SU-DHL-6 (cell line): Measurements from ENCODE around the gene DNAJB14.
A peak's percentile ranks its signal among the peaks of the same experiment; 100 is the strongest.

Source experiments
- H2AFZ ChIP-seq: fragments of 200-600 bp; sonication (generic); 2 replicates; pipeline ENCODE4 v1.6.1; 2014; ENCODE audit warnings: low read depth, mild to moderate bottlenecking, moderate library complexity, mixed read lengths, antibody characterized with exemption, low read length; ENCODE audit not compliant: severe bottlenecking
- H3F3A ChIP-seq: fragments of 200-600 bp; shearing (Covaris generic); 2 replicates; pipeline ENCODE4 v1.6.0; 2016; ENCODE audit warnings: antibody characterized with exemption, mild to moderate bottlenecking; ENCODE audit not compliant: insufficient read depth
- H3K27ac ChIP-seq: fragments of 200-600 bp; sonication (generic); 2 replicates; pipeline ENCODE4 v1.5.1; 2016; ENCODE audit warnings: low read depth, mild to moderate bottlenecking, low read length, moderate library complexity, mixed read lengths
- H3K27me3 ChIP-seq: fragments of 200-600 bp; sonication (generic), shearing (Covaris generic); 2 replicates; pipeline ENCODE4 v1.6.0; 2014; ENCODE audit warnings: mild to moderate bottlenecking, low read length
- H3K36me3 ChIP-seq: fragments of 200-600 bp; sonication (generic); 2 replicates; pipeline ENCODE4 v1.6.1; 2014; ENCODE audit warnings: mild to moderate bottlenecking, low read length, mixed read lengths
- H3K4me2 ChIP-seq: fragments of 300-600, 200-600 bp; shearing (Covaris generic), sonication (generic); 2 replicates; pipeline ENCODE4 v1.6.0; 2014; ENCODE audit warnings: low read length, low read depth, mild to moderate bottlenecking; ENCODE audit not compliant: poor library complexity, severe bottlenecking
- H3K4me3 ChIP-seq: fragments of 200-600 bp; sonication (generic); 2 replicates; pipeline ENCODE4 v1.5.1; 2014; ENCODE audit warnings: antibody characterized with exemption, low read length, mild to moderate bottlenecking, mixed read lengths; ENCODE audit not compliant: insufficient read depth, poor library complexity, severe bottlenecking
- H3K79me2 ChIP-seq: fragments of 200-600 bp; sonication (generic); 2 replicates; pipeline ENCODE4 v1.6.1; 2014; ENCODE audit warnings: mild to moderate bottlenecking, low read length, moderate library complexity; ENCODE audit not compliant: insufficient read depth
- H3K9ac ChIP-seq: fragments of 200-600 bp; sonication (generic); 2 replicates; pipeline ENCODE4 v1.7.0; 2014; ENCODE audit warnings: mild to moderate bottlenecking, low read length
- H3K9me2 ChIP-seq: fragments of 200-600 bp; sonication (generic); replicated peaks from 2 replicates; pipeline ENCODE4 v1.6.1; 2014; ENCODE audit warnings: low read length; ENCODE audit not compliant: insufficient read depth
- H3K9me3 ChIP-seq: fragments of 200-600 bp; sonication (generic); 2 replicates; pipeline ENCODE4 v1.6.1; 2014; ENCODE audit warnings: low read length, mixed read lengths; ENCODE audit not compliant: insufficient read depth
- H4K20me1 ChIP-seq: fragments of 200-600 bp; sonication (generic); 2 replicates; pipeline ENCODE4 v1.6.1; 2014; ENCODE audit warnings: low read depth, mild to moderate bottlenecking, antibody characterized with exemption, low read length, moderate library complexity, mixed read lengths
- CTCF ChIP-seq: fragments of 200-600 bp; sonication (generic); IDR thresholded peaks from one replicate; pipeline ENCODE4 v1.5.1; 2017; ENCODE audit warnings: antibody characterized with exemption, mild to moderate bottlenecking, low read length, moderate library complexity; ENCODE audit not compliant: insufficient read depth, poor library complexity, severe bottlenecking
- EZH2phosphoT487 ChIP-seq: fragments of 200-600 bp; sonication (generic), shearing (Covaris generic); conservative IDR thresholded peaks from 2 replicates; pipeline ENCODE4 v1.6.1; 2018; ENCODE audit warnings: mild to moderate bottlenecking, antibody characterized with exemption, low read length, moderate library complexity, mixed read lengths

The DNAJB14 gene

GRCh38 chr4:99949034-99949998, 2.9 kb upstream of the DNAJB14 start:
- Histone ChIP-seq H3K4me3 (peak overlapping the region; percentile 80), H3K4me2 (peak overlapping the region; percentile 77), H3K27me3 (no peaks in the 10 kb centered on the region), H3K27ac (peak overlapping the region; percentile 92), H3K79me2 (peaks cover 34% of the 10 kb centered on the region), H3F3A (peaks cover 28% of the 10 kb centered on the region), H3K9me2 (no peaks in the 10 kb centered on the region), H3K9me3 (no peaks in the 10 kb centered on the region), H3K9ac (peak overlapping the region; percentile 91), H2AFZ (no peak overlapping the region), H4K20me1 (no peaks in the 10 kb centered on the region), H3K36me3 (peaks cover 12% of the 10 kb centered on the region)
- TF ChIP-seq CTCF (peak; percentile 37), EZH2phosphoT487 (no peak)

GRCh38 chr4:99947608-99948007, 1.2 kb upstream of the DNAJB14 start:
- no peaks in the 10 kb centered on the region for H3K27me3 ChIP-seq
- peaks cover 51% of the 10 kb centered on the region for H3K79me2 ChIP-seq
- peak overlapping the region; percentile 91 for H3K9ac ChIP-seq
- no peak overlapping the region for H2AFZ ChIP-seq
- H3F3A ChIP-seq: peaks cover 28% of the 10 kb centered on the region
- peak overlapping the region; percentile 77 for H3K4me2 ChIP-seq
- H4K20me1 ChIP-seq: no peaks in the 10 kb centered on the region
- peak overlapping the region; percentile 13 for H3K4me3 ChIP-seq
- no peaks in the 10 kb centered on the region for H3K9me3 ChIP-seq
- peak overlapping the region; percentile 92 for H3K27ac ChIP-seq
- H3K9me2 ChIP-seq: no peaks in the 10 kb centered on the region
- TF ChIP-seq EZH2phosphoT487 (no peak), CTCF (no peak)
- H3K36me3 ChIP-seq: peaks cover 12% of the 10 kb centered on the region

- Histone ChIP-seq H3K4me3 (peak overlapping the region; percentile 83), H3K9ac (peak overlapping the region; percentile 91), H3K36me3 (peaks cover 12% of the 10 kb centered on the region), H3F3A (peaks cover 28% of the 10 kb centered on the region), H2AFZ (no peak overlapping the region), H3K9me3 (no peaks in the 10 kb centered on the region), H3K4me2 (peak overlapping the region; percentile 77), H3K9me2 (no peaks in the 10 kb centered on the region), H4K20me1 (no peaks in the 10 kb centered on the region), H3K27me3 (no peaks in the 10 kb centered on the region), H3K27ac (peak overlapping the region; percentile 92), H3K79me2 (peaks cover 56% of the 10 kb centered on the region)
- TF ChIP-seq EZH2phosphoT487 (no peak), CTCF (no peak)
Observed at GRCh38 chr4:99947190-99947578, 766 bp upstream of the DNAJB14 start.
